Activated CD4-positive, alpha-beta T cell treated with anti-CD3 and anti-CD28 coated beads for 36 hours (primary cell): ENCODE measurements around the gene KRT83. TPM values are rescaled to one million over a fixed set of nuclear protein-coding genes. Genes with fewer than 3 reads are reported as not detected.
"Not testable (repeated sequence)": the region's sequence is repeated elsewhere in the genome, so short reads cannot be mapped to it uniquely, and the experiment has no call there.

Source experiments
- ATAC-seq: fragments of 200-7000 bp; cut with Tn5 transposase; one replicate; pipeline ENCODE4 v1.10.0; 2021; ENCODE audit warnings: mild to moderate bottlenecking, moderate library complexity
- CTCF ChIA-PET: fragments of 350-600 bp; sonication (Branson Sonifier 250); formaldehyde crosslinking; loops from one replicate; lab custom pipeline; 2021; ENCODE audit warnings: antibody characterized with exemption; lab: Charles Lee
- POLR2A ChIA-PET: fragments of 350-600 bp; sonication (Branson Sonifier 250); formaldehyde crosslinking; loops from one replicate; lab custom pipeline; 2021; ENCODE audit warnings: antibody characterized with exemption, inconsistent platforms; lab: Charles Lee
- DNase-seq: peaks from one replicate; pipeline ENCODE4 v3.0.0-alpha.2; 2020
- H3K27ac Mint-ChIP-seq: one replicate; pipeline ENCODE4 v1.8.0; 2021; ENCODE audit warnings: mixed read lengths
- H3K27me3 Mint-ChIP-seq: one replicate; pipeline ENCODE4 v1.8.0; 2021; ENCODE audit warnings: mixed read lengths
- H3K36me3 Mint-ChIP-seq: one replicate; pipeline ENCODE4 v1.8.0; 2021; ENCODE audit warnings: low read depth, mixed read lengths
- H3K4me1 Mint-ChIP-seq: one replicate; pipeline ENCODE4 v1.8.0; 2021; ENCODE audit warnings: mixed read lengths
- H3K4me3 Mint-ChIP-seq: one replicate; pipeline ENCODE4 v1.8.0; 2021; ENCODE audit warnings: mild to moderate bottlenecking, moderate library complexity, mixed read lengths
- H3K9me3 Mint-ChIP-seq: one replicate; pipeline ENCODE4 v1.8.0; 2021; ENCODE audit warnings: low read depth, mixed read lengths
- intact Hi-C, 2 experiments: fragments of 100-400 bp; cut with DNase I in 1 of 2; cut with micrococcal nuclease in 1 of 2; formaldehyde crosslinking; loops; one replicate each; pipeline versions ENCODE4 v1.14.2 to v1.15.1; 2022 to 2024; cut with DNase I, micrococcal nuclease
- total RNA-seq, 2 experiments: library from RNA; stranded (reverse); gene quantifications; one replicate each; pipeline ENCODE4 v1.2.3, GENCODE V29; 2021

Gene KRT83
- total RNA-seq, 2 experiments from 2014 or later: not detected

GRCh38 chr12:52317468-52318052, 3.6 kb downstream of the KRT83 start:
- H3K36me3 Mint-ChIP-seq: no peaks in the 10 kb centered on the region
- no peak overlapping the region for H3K4me3 Mint-ChIP-seq
- no peaks in the 10 kb centered on the region for H3K4me1 Mint-ChIP-seq
- no peak overlapping the region for H3K27ac Mint-ChIP-seq
- ChIA-PET POLR2A (no interaction called here), CTCF (interaction anchor here (0.8 to 1.9 kb wide), 3 partner anchors 10 to 96 kb away, joined by 3 to 11 read pairs (median 3); no protein-coding TSS in a partner anchor)
- DNase-seq (no peak), ATAC-seq (no peak)
- H3K9me3 Mint-ChIP-seq: no peaks in the 10 kb centered on the region
- H3K27me3 Mint-ChIP-seq: peaks cover 16% of the 10 kb centered on the region
- intact Hi-C loops: loop anchor here in 1 of 2 experiments (5.0 kb wide), 1 partner anchor 35 kb away; no protein-coding TSS in a partner anchor

DNA sequence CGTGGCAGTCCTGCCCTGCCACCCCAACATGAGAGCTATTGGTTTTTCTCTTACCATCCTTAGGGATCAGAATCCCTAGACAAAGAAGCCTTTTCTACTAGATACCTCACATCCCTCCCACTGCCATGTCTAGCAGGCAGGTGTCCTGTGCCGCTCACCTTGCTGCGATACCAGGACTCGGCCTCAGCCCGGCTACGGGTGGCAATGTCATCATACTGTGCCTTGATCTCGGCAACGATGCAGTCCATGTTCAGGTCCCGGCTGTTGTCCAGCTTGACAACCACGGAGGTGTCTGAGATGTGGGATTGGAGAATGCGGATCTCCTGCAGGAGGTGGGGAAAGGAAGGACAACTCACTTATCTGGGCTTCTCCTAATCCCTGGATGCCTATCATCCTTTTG, 4.5 kb downstream of the KRT83 start:
- no peak for ATAC-seq
- no peaks in the 10 kb centered on the region for H3K36me3 Mint-ChIP-seq
- no peaks in the 10 kb centered on the region for H3K9me3 Mint-ChIP-seq
- no peak overlapping the region for H3K4me3 Mint-ChIP-seq
- peaks cover 12% of the 10 kb centered on the region for H3K27me3 Mint-ChIP-seq
- H3K4me1 Mint-ChIP-seq: no peaks in the 10 kb centered on the region
- POLR2A ChIA-PET: no interaction called here
- H3K27ac Mint-ChIP-seq: no peak overlapping the region
- intact Hi-C loops: loop anchor here in 1 of 2 experiments (5.0 kb wide), 1 partner anchor 34 kb away; no protein-coding TSS in a partner anchor
- DNase-seq: no peak
- CTCF ChIA-PET: interaction anchor here (1.2 kb wide), 1 partner anchor 10 kb away, joined by 7 read pairs; no protein-coding TSS in a partner anchor

GRCh38 chr12:52316290-52316689, 4.9 kb downstream of the KRT83 start:
- no peak overlapping the region for H3K4me3 Mint-ChIP-seq
- H3K9me3 Mint-ChIP-seq: no peaks in the 10 kb centered on the region
- H3K27ac Mint-ChIP-seq: no peak overlapping the region
- no peaks in the 10 kb centered on the region for H3K4me1 Mint-ChIP-seq
- POLR2A ChIA-PET: no interaction called here
- intact Hi-C loops: loop anchor here in 1 of 2 experiments (5.0 kb wide), 1 partner anchor 34 kb away; no protein-coding TSS in a partner anchor
- peaks cover 15% of the 10 kb centered on the region for H3K27me3 Mint-ChIP-seq
- CTCF ChIA-PET: interaction anchor here (1.2 to 1.4 kb wide), 2 partner anchors 9 to 10 kb away, joined by 7 read pairs; no protein-coding TSS in a partner anchor
- H3K36me3 Mint-ChIP-seq: no peaks in the 10 kb centered on the region
- no peak for DNase-seq
- no peak for ATAC-seq

- H3K9me3 Mint-ChIP-seq, H3K4me3 Mint-ChIP-seq, H3K4me1 Mint-ChIP-seq, H3K27ac Mint-ChIP-seq, H3K36me3 Mint-ChIP-seq, POLR2A ChIA-PET: not testable (repeated sequence)
- peaks cover 15% of the 10 kb centered on the region for H3K27me3 Mint-ChIP-seq
- DNase-seq (peak; percentile 67), ATAC-seq (peak; percentile 33)
- intact Hi-C loops: loop anchor here in 1 of 2 experiments (5.0 kb wide), 1 partner anchor 33 kb away; no protein-coding TSS in a partner anchor
- CTCF ChIA-PET: interaction anchor here (0.7 to 1.4 kb wide), 4 partner anchors 9 to 96 kb away, joined by 3 to 7 read pairs (median 5); no protein-coding TSS in a partner anchor
Measured at GRCh38 chr12:52315721-52316120, 5.5 kb downstream of the KRT83 start.

- Mint-ChIP-seq H3K27me3 (peaks cover 21% of the 10 kb centered on the region), H3K36me3 (no peaks in the 10 kb centered on the region), H3K4me1 (no peaks in the 10 kb centered on the region), H3K27ac (no peak overlapping the region), H3K4me3 (no peak overlapping the region), H3K9me3 (no peaks in the 10 kb centered on the region)
- ATAC-seq (no peak), DNase-seq (no peak)
- intact Hi-C loops: no loop called here
- POLR2A ChIA-PET: no interaction called here
- CTCF ChIA-PET: interaction anchor here (0.7 to 0.8 kb wide), 2 partner anchors 30 to 57 kb away, joined by 3 read pairs; no protein-coding TSS in a partner anchor
Measured at GRCh38 chr12:52314511-52314910, 6.7 kb downstream of the KRT83 start.

DNA sequence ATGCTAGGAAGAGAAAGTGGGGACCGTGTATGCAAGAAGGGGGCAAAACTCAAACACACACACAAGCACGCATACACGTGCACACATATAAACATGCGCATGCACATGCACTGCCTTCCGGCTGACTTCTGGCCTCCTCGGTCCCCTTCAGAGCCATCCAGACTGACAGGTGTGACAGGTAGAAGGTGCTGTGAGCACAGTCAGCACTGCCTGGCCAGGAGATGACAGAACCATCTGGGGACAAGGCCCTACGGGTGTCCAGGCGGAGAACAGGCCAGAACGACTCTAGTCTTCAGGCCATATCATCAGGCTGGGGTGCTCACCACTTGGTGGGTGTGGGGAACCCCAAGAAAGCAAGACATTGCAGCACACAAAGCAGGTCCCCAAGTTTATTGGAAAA, 7.3 kb downstream of the KRT83 start:
- POLR2A ChIA-PET: no interaction called here
- H3K27ac Mint-ChIP-seq: no peak overlapping the region
- peaks cover 26% of the 10 kb centered on the region for H3K27me3 Mint-ChIP-seq
- H3K4me1 Mint-ChIP-seq: peaks cover under 1% of the 10 kb centered on the region
- CTCF ChIA-PET: interaction anchor here (0.7 kb wide), 1 partner anchor 57 kb away, joined by 3 read pairs; no protein-coding TSS in a partner anchor
- H3K9me3 Mint-ChIP-seq: no peaks in the 10 kb centered on the region
- no peak overlapping the region for H3K4me3 Mint-ChIP-seq
- intact Hi-C loops: no loop called here
- DNase-seq: no peak
- H3K36me3 Mint-ChIP-seq: no peaks in the 10 kb centered on the region
- no peak for ATAC-seq

GRCh38 chr12:52313461-52313860, 7.7 kb downstream of the KRT83 start:
- Mint-ChIP-seq H3K4me3 (no peak overlapping the region), H3K27me3 (peaks cover 30% of the 10 kb centered on the region), H3K27ac (no peak overlapping the region), H3K4me1 (peaks cover 4% of the 10 kb centered on the region), H3K36me3 (no peaks in the 10 kb centered on the region), H3K9me3 (no peaks in the 10 kb centered on the region)
- DNase-seq: no peak
- no peak for ATAC-seq
- intact Hi-C loops: no loop called here
- POLR2A ChIA-PET: no interaction called here
- CTCF ChIA-PET: no interaction called here

- ATAC-seq (no peak), DNase-seq (no peak)
- H3K4me1 Mint-ChIP-seq: peaks cover 4% of the 10 kb centered on the region
- no peak overlapping the region for H3K4me3 Mint-ChIP-seq
- no peaks in the 10 kb centered on the region for H3K9me3 Mint-ChIP-seq
- H3K36me3 Mint-ChIP-seq: no peaks in the 10 kb centered on the region
- ChIA-PET CTCF (interaction anchor here (0.6 to 2.8 kb wide), 7 partner anchors 10 to 171 kb away, joined by 3 to 9 read pairs (median 3); no protein-coding TSS in a partner anchor), POLR2A (no interaction called here)
- intact Hi-C loops: no loop called here
- H3K27me3 Mint-ChIP-seq: peaks cover 42% of the 10 kb centered on the region
- H3K27ac Mint-ChIP-seq: no peak overlapping the region
Measured at GRCh38 chr12:52312086-52312485, 9.1 kb downstream of the KRT83 start.

DNA sequence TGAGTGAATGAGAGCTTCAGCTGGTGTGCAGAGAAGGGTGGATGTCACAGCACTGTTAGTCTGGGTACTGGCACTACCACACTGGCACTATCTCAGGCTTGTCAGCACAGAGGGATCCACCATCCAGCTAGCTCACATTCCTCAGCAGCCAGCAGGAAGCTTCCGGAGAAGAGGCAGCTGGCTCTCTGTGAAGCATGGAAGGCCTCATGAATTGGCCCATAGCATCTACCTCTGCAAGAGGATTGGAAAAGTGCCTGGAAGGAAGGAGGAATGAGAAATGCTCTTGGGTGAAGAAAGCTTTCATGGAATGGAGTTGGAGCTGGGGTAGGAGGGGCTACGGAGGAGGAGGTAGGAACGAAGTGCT, 9.9 kb downstream of the KRT83 start:
- ChIA-PET POLR2A (no interaction called here), CTCF (interaction anchor here (0.6 to 2.8 kb wide), 6 partner anchors 11 to 172 kb away, joined by 3 to 9 read pairs (median 3); no protein-coding TSS in a partner anchor)
- Mint-ChIP-seq H3K4me3 (no peak overlapping the region), H3K4me1 (peaks cover 4% of the 10 kb centered on the region), H3K27me3 (peaks cover 48% of the 10 kb centered on the region), H3K36me3 (no peaks in the 10 kb centered on the region), H3K27ac (no peak overlapping the region), H3K9me3 (no peaks in the 10 kb centered on the region)
- intact Hi-C loops: no loop called here
- DNase-seq (no peak), ATAC-seq (no peak)

- Mint-ChIP-seq H3K4me3 (no peak overlapping the region), H3K4me1 (peaks cover 4% of the 10 kb centered on the region), H3K9me3 (no peaks in the 10 kb centered on the region), H3K36me3 (no peaks in the 10 kb centered on the region), H3K27me3 (peaks cover 48% of the 10 kb centered on the region), H3K27ac (no peak overlapping the region)
- ChIA-PET POLR2A (no interaction called here), CTCF (interaction anchor here (0.6 to 2.8 kb wide), 6 partner anchors 15 to 89 kb away, joined by 3 to 9 read pairs (median 4); no protein-coding TSS in a partner anchor)
- no peak for DNase-seq
- intact Hi-C loops: no loop called here
- ATAC-seq: no peak
Measured at GRCh38 chr12:52310622-52311284, 10.4 kb downstream of the KRT83 start.

GRCh38 chr12:52308806-52309425, 12.3 kb downstream of the KRT83 start:
- CTCF ChIA-PET: interaction anchor here (0.5 to 1.7 kb wide), 9 partner anchors 10 to 421 kb away, joined by 3 to 5 read pairs (median 5); no protein-coding TSS in a partner anchor
- Mint-ChIP-seq H3K27me3 (peaks cover 51% of the 10 kb centered on the region), H3K36me3 (no peaks in the 10 kb centered on the region), H3K4me1 (peaks cover 16% of the 10 kb centered on the region), H3K9me3 (no peaks in the 10 kb centered on the region), H3K4me3 (peak overlapping the region; percentile 6), H3K27ac (no peak overlapping the region)
- ATAC-seq (no peak), DNase-seq (no peak)
- POLR2A ChIA-PET: no interaction called here
- intact Hi-C loops: no loop called here
